WTC11 (cell line): ENCODE data around the gene NOP10. TPM values are rescaled to one million over a fixed set of nuclear protein-coding genes. Genes with fewer than 3 reads are reported as not detected.

Source experiments
- ATAC-seq: fragments of 200-7000 bp; cut with Tn5 transposase; 2 replicates; pipeline ENCODE4 v1.10.0; 2021; ENCODE audit warnings: mild to moderate bottlenecking, moderate library complexity
- CTCF ChIA-PET: fragments of 300-600 bp; sonication (Branson Sonifier 250); formaldehyde crosslinking; loops from one replicate; lab custom pipeline; 2021; ENCODE audit warnings: antibody characterized with exemption; lab: Charles Lee
- POLR2A ChIA-PET: fragments of 350-600 bp; sonication (Branson Sonifier 250); formaldehyde crosslinking; loops from one replicate; lab custom pipeline; 2021; ENCODE audit warnings: antibody characterized with exemption; lab: Charles Lee
- DNase-seq: peaks from one replicate; pipeline ENCODE4 v3.0.0; 2021; ENCODE audit warnings: low spot score
- H3K27ac Mint-ChIP-seq: 2 replicates; pipeline ENCODE4 v1.8.0; 2021; ENCODE audit warnings: mixed read lengths
- H3K27me3 Mint-ChIP-seq: 2 replicates; pipeline ENCODE4 v1.8.0; 2021; ENCODE audit warnings: low read depth, mild to moderate bottlenecking, moderate library complexity, mixed read lengths
- H3K36me3 Mint-ChIP-seq: 2 replicates; pipeline ENCODE4 v1.8.0; 2021; ENCODE audit warnings: mixed read lengths
- H3K4me1 Mint-ChIP-seq: 2 replicates; pipeline ENCODE4 v1.8.0; 2022; ENCODE audit warnings: mixed read lengths
- H3K4me3 Mint-ChIP-seq: 2 replicates; pipeline ENCODE4 v1.8.0; 2021; ENCODE audit warnings: mild to moderate bottlenecking, moderate library complexity, mixed read lengths
- H3K9me3 Mint-ChIP-seq: 2 replicates; pipeline ENCODE4 v1.8.0; 2021; ENCODE audit warnings: mixed read lengths
- ATF3 ChIP-seq: sonication (generic); formaldehyde crosslinking; conservative IDR thresholded peaks from 2 replicates; pipeline ENCODE4 v1.8.1; 2022; ENCODE audit warnings: mild to moderate bottlenecking, missing genetic modification reagents
- E2F4 ChIP-seq: sonication (generic); formaldehyde crosslinking; IDR thresholded peaks from 2 replicates; pipeline ENCODE4 v1.8.1; 2022; ENCODE audit warnings: low read depth, mild to moderate bottlenecking, moderate library complexity, missing genetic modification reagents, borderline replicate concordance
- E2F5 ChIP-seq: sonication (generic); formaldehyde crosslinking; IDR thresholded peaks from 2 replicates; pipeline ENCODE4 v1.8.1; 2022; ENCODE audit warnings: mild to moderate bottlenecking, moderate library complexity, missing genetic modification reagents
- ESRRA ChIP-seq: sonication (generic); formaldehyde crosslinking; IDR thresholded peaks from 2 replicates; pipeline ENCODE4 v1.8.1; 2022; ENCODE audit warnings: mild to moderate bottlenecking, missing genetic modification reagents, borderline replicate concordance
- FOXP1 ChIP-seq: sonication (generic); formaldehyde crosslinking; IDR thresholded peaks from 2 replicates; pipeline ENCODE4 v1.8.0; 2022; ENCODE audit warnings: missing genetic modification reagents, mild to moderate bottlenecking, moderate library complexity, borderline replicate concordance
- FOXP4 ChIP-seq: sonication (generic); formaldehyde crosslinking; IDR thresholded peaks from 2 replicates; pipeline ENCODE4 v1.8.0; 2022; ENCODE audit warnings: mild to moderate bottlenecking, missing genetic modification reagents
- HMGXB4 ChIP-seq: sonication (generic); formaldehyde crosslinking; IDR thresholded peaks from 2 replicates; pipeline ENCODE4 v1.8.1; 2023; ENCODE audit warnings: mild to moderate bottlenecking, moderate library complexity, missing genetic modification reagents
- NR1H2 ChIP-seq: sonication (generic); formaldehyde crosslinking; IDR thresholded peaks from 2 replicates; pipeline ENCODE4 v1.9.0; 2021; ENCODE audit warnings: mild to moderate bottlenecking, moderate library complexity, missing genetic modification reagents
- SMAD3 ChIP-seq: sonication (generic); formaldehyde crosslinking; IDR thresholded peaks from 2 replicates; pipeline ENCODE4 v1.8.0; 2022; ENCODE audit warnings: missing genetic modification reagents, mild to moderate bottlenecking, borderline replicate concordance
- TCF7 ChIP-seq: sonication (generic); formaldehyde crosslinking; IDR thresholded peaks from 2 replicates; pipeline ENCODE4 v1.8.0; 2022; ENCODE audit warnings: mild to moderate bottlenecking, low read depth, missing genetic modification reagents, moderate library complexity
- ZBTB43 ChIP-seq: sonication (generic); formaldehyde crosslinking; IDR thresholded peaks from 2 replicates; pipeline ENCODE4 v1.8.1; 2023; ENCODE audit warnings: mild to moderate bottlenecking, missing genetic modification reagents
- ZMAT4 ChIP-seq: fragments of 250-450 bp; sonication (Bioruptor Pico); IDR thresholded peaks from 2 replicates; pipeline ENCODE4 v1.9.0; 2021; ENCODE audit warnings: mild to moderate bottlenecking
- ZNF121 ChIP-seq: sonication (generic); formaldehyde crosslinking; IDR thresholded peaks from 2 replicates; pipeline ENCODE4 v1.8.0; 2023; ENCODE audit warnings: missing genetic modification reagents
- ZNF263 ChIP-seq: sonication (generic); formaldehyde crosslinking; IDR thresholded peaks from 2 replicates; pipeline ENCODE4 v1.8.1; 2022; ENCODE audit warnings: low read depth, mild to moderate bottlenecking, moderate library complexity, missing genetic modification reagents
- ZNF425 ChIP-seq: fragments of 250-450 bp; sonication (Bioruptor Pico); conservative IDR thresholded peaks from 2 replicates; pipeline ENCODE4 v1.9.0; 2021; ENCODE audit warnings: mild to moderate bottlenecking
- ZNF512 ChIP-seq: sonication (generic); formaldehyde crosslinking; IDR thresholded peaks from 2 replicates; pipeline ENCODE4 v1.8.1; 2022; ENCODE audit warnings: missing genetic modification reagents, borderline replicate concordance
- total RNA-seq: library from RNA; stranded (reverse); gene quantifications from 3 replicates; pipeline ENCODE4 v1.2.3, GENCODE V29; 2021

NOP10 gene
- total RNA-seq, 1 experiment from 2014 or later: 220 TPM

- TF ChIP-seq ZNF425 (CRISPR knock-in tag): no peak
- TF ChIP-seq SMAD3 (CRISPR knock-in tag): no peak
- no peak for TF ChIP-seq ESRRA (CRISPR knock-in tag)
- no peak for TF ChIP-seq ZNF121 (CRISPR knock-in tag)
- TF ChIP-seq FOXP4 (CRISPR knock-in tag): no peak
- TF ChIP-seq NR1H2 (CRISPR knock-in tag): no peak
- TF ChIP-seq HMGXB4: no peak
- no peak for TF ChIP-seq E2F5 (CRISPR knock-in tag)
- TF ChIP-seq E2F4: no peak
- no peak for TF ChIP-seq TCF7 (CRISPR knock-in tag)
These were observed 31.0 kb upstream of the NOP10 start (continued) for GRCh38 chr15:34373951-34374350.

- POLR2A ChIA-PET: no interaction called here
- H3K4me1 Mint-ChIP-seq: peaks cover 16% of the 10 kb centered on the region
- TF ChIP-seq ZNF512 (CRISPR knock-in tag) (0 out of 2 replicates have a peak, but pooled peaks have one; percentile 76), ATF3 (CRISPR knock-in tag) (no peak)
- TF ChIP-seq, all 79 proteins: peak for 1
- Mint-ChIP-seq H3K27ac (no peak overlapping the region), H3K36me3 (peaks cover 13% of the 10 kb centered on the region), H3K9me3 (peaks cover 25% of the 10 kb centered on the region), H3K27me3 (no peaks in the 10 kb centered on the region; the same call in 1 of the 2 replicates), H3K4me3 (no peak overlapping the region)
- DNase-seq (no peak), ATAC-seq (no peak)
- CTCF ChIA-PET: no interaction called here
These were observed 27.7 kb upstream of the NOP10 start for GRCh38 chr15:34370643-34371042.

GRCh38 chr15:34370129-34370528 lies 27.2 kb upstream of the NOP10 start:
- Mint-ChIP-seq H3K9me3 (peaks cover 23% of the 10 kb centered on the region), H3K4me1 (peaks cover 20% of the 10 kb centered on the region), H3K27ac (no peak overlapping the region), H3K4me3 (no peak overlapping the region), H3K36me3 (peaks cover 12% of the 10 kb centered on the region), H3K27me3 (no peaks in the 10 kb centered on the region; the same call in 1 of the 2 replicates)
- DNase-seq: no peak
- POLR2A ChIA-PET: no interaction called here
- CTCF ChIA-PET: no interaction called here
- no peak for ATAC-seq
- TF ChIP-seq ZMAT4 (CRISPR knock-in tag): no peak
- no peak for TF ChIP-seq FOXP1 (CRISPR knock-in tag)
- TF ChIP-seq ZBTB43: no peak
- TF ChIP-seq ZNF263: no peak
